Neural progenitor cell (in vitro differentiated cells): ENCODE measurements around the gene MSI1.

Source experiments
- EZH2phosphoT487 ChIP-seq: fragments of 200-600 bp; sonication (generic); IDR thresholded peaks from 2 replicates; pipeline ENCODE4 v1.6.1; 2017; ENCODE audit warnings: antibody characterized with exemption
- TF ChIP-seq, protein P1 (sequence below): fragments of 200-600 bp; sonication (generic); IDR thresholded peaks from 2 replicates; pipeline ENCODE4 v1.5.1; 2017; ENCODE audit warnings: antibody characterized with exemption, mild to moderate bottlenecking

DNA sequence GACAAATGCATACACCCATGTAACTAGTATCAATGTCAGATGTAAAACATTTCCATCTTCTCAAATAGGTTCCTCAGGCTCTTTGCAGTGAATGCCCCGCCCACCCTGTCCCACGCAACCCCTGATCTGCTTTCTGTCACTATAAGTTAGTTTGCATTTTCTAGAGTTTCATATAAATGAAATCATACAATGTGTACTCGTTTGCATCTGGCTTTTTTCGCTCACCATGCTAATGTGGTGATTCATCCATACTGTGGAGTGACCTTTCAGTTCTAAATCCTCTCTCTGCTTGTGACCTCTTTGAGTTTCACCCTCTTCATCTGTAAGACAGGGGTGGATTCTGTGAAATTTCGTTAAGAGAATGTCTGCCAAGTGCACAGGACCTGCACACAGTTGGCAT is 30.6 kb upstream of the MSI1 start:
- TF ChIP-seq, protein P1, sequence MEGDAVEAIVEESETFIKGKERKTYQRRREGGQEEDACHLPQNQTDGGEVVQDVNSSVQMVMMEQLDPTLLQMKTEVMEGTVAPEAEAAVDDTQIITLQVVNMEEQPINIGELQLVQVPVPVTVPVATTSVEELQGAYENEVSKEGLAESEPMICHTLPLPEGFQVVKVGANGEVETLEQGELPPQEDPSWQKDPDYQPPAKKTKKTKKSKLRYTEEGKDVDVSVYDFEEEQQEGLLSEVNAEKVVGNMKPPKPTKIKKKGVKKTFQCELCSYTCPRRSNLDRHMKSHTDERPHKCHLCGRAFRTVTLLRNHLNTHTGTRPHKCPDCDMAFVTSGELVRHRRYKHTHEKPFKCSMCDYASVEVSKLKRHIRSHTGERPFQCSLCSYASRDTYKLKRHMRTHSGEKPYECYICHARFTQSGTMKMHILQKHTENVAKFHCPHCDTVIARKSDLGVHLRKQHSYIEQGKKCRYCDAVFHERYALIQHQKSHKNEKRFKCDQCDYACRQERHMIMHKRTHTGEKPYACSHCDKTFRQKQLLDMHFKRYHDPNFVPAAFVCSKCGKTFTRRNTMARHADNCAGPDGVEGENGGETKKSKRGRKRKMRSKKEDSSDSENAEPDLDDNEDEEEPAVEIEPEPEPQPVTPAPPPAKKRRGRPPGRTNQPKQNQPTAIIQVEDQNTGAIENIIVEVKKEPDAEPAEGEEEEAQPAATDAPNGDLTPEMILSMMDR: no peak
- no peak for TF ChIP-seq EZH2phosphoT487
